SU-DHL-6 (cell line): Measurements from ENCODE around the gene PRDM10.
"Not testable (repeated sequence)": the region's sequence is repeated elsewhere in the genome, so short reads cannot be mapped to it uniquely, and the experiment has no call there.

Experiments used
- H2AFZ ChIP-seq: fragments of 200-600 bp; sonication (generic); 2 replicates; pipeline ENCODE4 v1.6.1; 2014; ENCODE audit warnings: low read depth, mild to moderate bottlenecking, moderate library complexity, mixed read lengths, antibody characterized with exemption, low read length; ENCODE audit not compliant: severe bottlenecking
- H3F3A ChIP-seq: fragments of 200-600 bp; shearing (Covaris generic); 2 replicates; pipeline ENCODE4 v1.6.0; 2016; ENCODE audit warnings: antibody characterized with exemption, mild to moderate bottlenecking; ENCODE audit not compliant: insufficient read depth
- H3K27ac ChIP-seq: fragments of 200-600 bp; sonication (generic); 2 replicates; pipeline ENCODE4 v1.5.1; 2016; ENCODE audit warnings: low read depth, mild to moderate bottlenecking, low read length, moderate library complexity, mixed read lengths
- H3K27me3 ChIP-seq: fragments of 200-600 bp; sonication (generic), shearing (Covaris generic); 2 replicates; pipeline ENCODE4 v1.6.0; 2014; ENCODE audit warnings: mild to moderate bottlenecking, low read length
- H3K36me3 ChIP-seq: fragments of 200-600 bp; sonication (generic); 2 replicates; pipeline ENCODE4 v1.6.1; 2014; ENCODE audit warnings: mild to moderate bottlenecking, low read length, mixed read lengths
- H3K4me2 ChIP-seq: fragments of 300-600, 200-600 bp; shearing (Covaris generic), sonication (generic); 2 replicates; pipeline ENCODE4 v1.6.0; 2014; ENCODE audit warnings: low read length, low read depth, mild to moderate bottlenecking; ENCODE audit not compliant: poor library complexity, severe bottlenecking
- H3K4me3 ChIP-seq: fragments of 200-600 bp; sonication (generic); 2 replicates; pipeline ENCODE4 v1.5.1; 2014; ENCODE audit warnings: antibody characterized with exemption, low read length, mild to moderate bottlenecking, mixed read lengths; ENCODE audit not compliant: insufficient read depth, poor library complexity, severe bottlenecking
- H3K79me2 ChIP-seq: fragments of 200-600 bp; sonication (generic); 2 replicates; pipeline ENCODE4 v1.6.1; 2014; ENCODE audit warnings: mild to moderate bottlenecking, low read length, moderate library complexity; ENCODE audit not compliant: insufficient read depth
- H3K9ac ChIP-seq: fragments of 200-600 bp; sonication (generic); 2 replicates; pipeline ENCODE4 v1.7.0; 2014; ENCODE audit warnings: mild to moderate bottlenecking, low read length
- H3K9me2 ChIP-seq: fragments of 200-600 bp; sonication (generic); replicated peaks from 2 replicates; pipeline ENCODE4 v1.6.1; 2014; ENCODE audit warnings: low read length; ENCODE audit not compliant: insufficient read depth
- H3K9me3 ChIP-seq: fragments of 200-600 bp; sonication (generic); 2 replicates; pipeline ENCODE4 v1.6.1; 2014; ENCODE audit warnings: low read length, mixed read lengths; ENCODE audit not compliant: insufficient read depth
- H4K20me1 ChIP-seq: fragments of 200-600 bp; sonication (generic); 2 replicates; pipeline ENCODE4 v1.6.1; 2014; ENCODE audit warnings: low read depth, mild to moderate bottlenecking, antibody characterized with exemption, low read length, moderate library complexity, mixed read lengths
- CTCF ChIP-seq: fragments of 200-600 bp; sonication (generic); IDR thresholded peaks from one replicate; pipeline ENCODE4 v1.5.1; 2017; ENCODE audit warnings: antibody characterized with exemption, mild to moderate bottlenecking, low read length, moderate library complexity; ENCODE audit not compliant: insufficient read depth, poor library complexity, severe bottlenecking
- EZH2phosphoT487 ChIP-seq: fragments of 200-600 bp; sonication (generic), shearing (Covaris generic); conservative IDR thresholded peaks from 2 replicates; pipeline ENCODE4 v1.6.1; 2018; ENCODE audit warnings: mild to moderate bottlenecking, antibody characterized with exemption, low read length, moderate library complexity, mixed read lengths

Gene PRDM10

GRCh38 chr11:130022799-130023198 is 20.2 kb upstream of the PRDM10 start:
- no peaks in the 10 kb centered on the region for H3K9me3 ChIP-seq
- no peak overlapping the region for H2AFZ ChIP-seq
- H3K4me2 ChIP-seq = no peak overlapping the region
- H3K36me3 ChIP-seq = no peaks in the 10 kb centered on the region
- H4K20me1 ChIP-seq = no peaks in the 10 kb centered on the region
- H3K27ac ChIP-seq = no peak overlapping the region
- H3K9ac ChIP-seq = no peak overlapping the region
- H3K79me2 ChIP-seq = no peaks in the 10 kb centered on the region
- TF ChIP-seq EZH2phosphoT487 = no peak
- TF ChIP-seq CTCF = no peak
- H3F3A ChIP-seq = peaks cover 18% of the 10 kb centered on the region; the same call in 1 of the 2 replicates
- H3K27me3 ChIP-seq = no peaks in the 10 kb centered on the region
- H3K9me2 ChIP-seq = no peaks in the 10 kb centered on the region
- no peak overlapping the region for H3K4me3 ChIP-seq

GRCh38 chr11:130021606-130022005 is 19.0 kb upstream of the PRDM10 start:
- peaks cover 22% of the 10 kb centered on the region; the same call in 1 of the 2 replicates for H3F3A ChIP-seq
- not testable (repeated sequence) for H3K9me3 ChIP-seq, H3K4me3 ChIP-seq, H4K20me1 ChIP-seq, H3K9ac ChIP-seq, H3K27me3 ChIP-seq, H3K27ac ChIP-seq, H3K9me2 ChIP-seq, H2AFZ ChIP-seq, H3K36me3 ChIP-seq, H3K4me2 ChIP-seq, H3K79me2 ChIP-seq

GRCh38 chr11:130020323-130020722 is 17.7 kb upstream of the PRDM10 start:
- no peaks in the 10 kb centered on the region for H3K27me3 ChIP-seq
- no peaks in the 10 kb centered on the region for H3K9me3 ChIP-seq
- peak overlapping the region; percentile 81 for H3K27ac ChIP-seq
- H3K4me2 ChIP-seq = no peak overlapping the region
- H3K4me3 ChIP-seq = no peak overlapping the region
- TF ChIP-seq EZH2phosphoT487 = no peak
- no peak for TF ChIP-seq CTCF
- H3K36me3 ChIP-seq = no peaks in the 10 kb centered on the region
- peaks cover 22% of the 10 kb centered on the region; the same call in 1 of the 2 replicates for H3F3A ChIP-seq
- H2AFZ ChIP-seq = no peak overlapping the region
- no peaks in the 10 kb centered on the region for H3K9me2 ChIP-seq
- no peaks in the 10 kb centered on the region for H3K79me2 ChIP-seq
- no peak overlapping the region for H3K9ac ChIP-seq
- no peaks in the 10 kb centered on the region for H4K20me1 ChIP-seq

GRCh38 chr11:130015846-130016245 is 13.2 kb upstream of the PRDM10 start:
- not testable (repeated sequence) for H3K27me3 ChIP-seq, H3K9me2 ChIP-seq, H3K4me2 ChIP-seq, H3K9ac ChIP-seq, H3K36me3 ChIP-seq, H2AFZ ChIP-seq, H4K20me1 ChIP-seq, H3K79me2 ChIP-seq, H3K9me3 ChIP-seq, H3K4me3 ChIP-seq
- Histone ChIP-seq H3K27ac (peak overlapping the region; percentile 40; the same call in 1 of the 2 replicates), H3F3A (peaks cover 42% of the 10 kb centered on the region)
